ENCODE results near the gene DHRS4. TPM values are rescaled to one million over a fixed set of nuclear protein-coding genes. Genes with fewer than 3 reads are reported as not detected.
A peak's percentile ranks its signal among the peaks of the same experiment; 100 is the strongest.

DHRS4 gene
- total and polyA plus RNA-seq, 2 of the 13 experiments (the other 11 are each of a cell fraction or from before 2014, with no cell fraction given), result 23.9 to 45.1 TPM

GRCh38 chr14:23953464-23954278 is at the start of gene DHRS4 (continued):
- TF ChIP-seq PHF5A (CRISPR knock-in tag; IDR thresholded peaks at IDR 0.05; ENCODE audit: low read depth, unreplicated experiment), result peak; percentile 97
- no peak for TF ChIP-seq MNT (IDR thresholded peaks at IDR 0.05)
- peak; percentile 99 for TF ChIP-seq NRL (CRISPR knock-in tag; IDR thresholded peaks at IDR 0.05; ENCODE audit: borderline replicate concordance)
- no peak for TF ChIP-seq MAFF (IDR thresholded peaks at IDR 0.05; ENCODE audit: low read depth, low read length)
- TF ChIP-seq ZNF331 (CRISPR knock-in tag; IDR thresholded peaks at IDR 0.05), result peak; percentile 87; the same call in 1 of the 2 replicates
- TF ChIP-seq POGK (CRISPR knock-in tag; conservative IDR thresholded peaks at IDR 0.05), result peak; percentile 92
- 0 out of 2 replicates have a peak, but pooled peaks have one; percentile 39 for TF ChIP-seq ZNF24 (IDR thresholded peaks at IDR 0.05)
